Left cardiac atrium (tissue), 4 donors: ENCODE results near the gene CHAF1A. TPM values are rescaled to one million over a fixed set of nuclear protein-coding genes. Genes with fewer than 3 reads are reported as not detected.

Source experiments
- ATAC-seq, 2 donors: fragments of 200-7000 bp; cut with Tn5 transposase; one replicate each; pipeline ENCODE4 v1.9.1; 2020; ENCODE audit warnings: mild to moderate bottlenecking in 2 of 2, moderate library complexity in 2 of 2
- DNase-seq: peaks from one replicate; pipeline ENCODE4 v3.0.0-alpha.2; 2020
- intact Hi-C, 2 donors: fragments of 100-400 bp; cut with DNase I; formaldehyde crosslinking; loops; one replicate each; pipeline versions ENCODE4 v1.14.1 to v1.15.1; 2022 to 2023
- total RNA-seq, 2 donors: library from RNA; stranded (reverse); fragmentation: NEBNext Ultra II Directional; extraction: Animal tissue kit (Norgen Biotek cat#: 25700); gene quantifications; one replicate each; pipeline ENCODE4 v1.2.1, GENCODE V29; 2021
- donor health status: DM: no; HTN: yes; CAD: no.
- donor health status: DM: no; HTN: yes; CAD: no; lungs with severe emphysema.
- donor health status: DM: yes; HTN: yes; CAD: no.
- donor health status: Dilated cardiomyopathy.

CHAF1A gene
- total RNA-seq, 2 donors from 2014 or later, result 5.2 to 8.4 TPM

DNA sequence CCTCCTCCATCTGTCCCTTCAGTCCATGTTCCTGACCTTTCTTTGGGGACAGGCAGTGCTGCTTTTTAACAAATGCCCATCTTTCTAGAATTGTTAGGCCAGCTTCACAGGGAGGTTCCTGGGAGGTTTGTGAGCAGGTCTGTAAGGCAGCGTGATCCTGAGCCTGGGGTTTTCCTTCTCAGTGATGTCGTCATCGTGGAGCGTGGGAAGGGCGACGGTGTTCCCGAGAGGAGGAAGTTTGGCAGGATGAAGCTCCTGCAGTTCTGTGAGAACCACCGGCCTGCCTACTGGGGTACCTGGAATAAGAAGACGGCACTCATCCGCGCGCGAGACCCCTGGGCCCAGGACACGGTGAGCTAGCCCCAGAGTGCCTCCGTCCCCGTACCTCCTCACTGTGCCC lies 26.8 kb downstream of the CHAF1A start:
- intact Hi-C loops, result no loop called here
- DNase-seq (no peak), ATAC-seq (no peak)

GRCh38 chr19:4429771-4430171 lies 27.3 kb downstream of the CHAF1A start:
- no peak for DNase-seq
- intact Hi-C loops, result no loop called here

DNA sequence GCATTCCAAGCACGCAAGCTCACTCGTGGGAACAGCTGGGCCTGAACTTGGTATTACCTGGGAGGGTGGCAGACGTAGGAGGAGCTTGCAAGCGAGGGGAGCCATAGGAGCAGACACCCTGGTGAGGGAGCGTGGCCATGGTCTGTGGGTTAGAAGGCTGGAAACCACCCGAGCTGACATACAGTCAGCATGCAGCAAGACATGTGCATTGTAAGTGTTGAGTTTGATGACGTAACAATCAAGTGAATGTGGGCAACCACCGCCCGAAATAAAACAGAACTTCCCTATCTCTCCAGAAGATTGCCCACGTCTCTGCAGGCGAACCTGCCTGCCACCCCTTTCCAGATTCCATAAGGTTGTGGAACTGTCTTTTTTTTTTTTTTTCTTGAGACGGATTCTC lies 28.3 kb downstream of the CHAF1A start:
- DNase-seq (no peak), ATAC-seq (peak; percentile 44)
- intact Hi-C loops, result no loop called here

More at GRCh38 chr19:4429771-4430171, 27.3 kb downstream of the CHAF1A start:
- ATAC-seq, result no peak

- DNase-seq (no peak), ATAC-seq (no peak)
- intact Hi-C loops, result no loop called here
Observed at GRCh38 chr19:4431296-4431695, 28.9 kb downstream of the CHAF1A start.

DNA sequence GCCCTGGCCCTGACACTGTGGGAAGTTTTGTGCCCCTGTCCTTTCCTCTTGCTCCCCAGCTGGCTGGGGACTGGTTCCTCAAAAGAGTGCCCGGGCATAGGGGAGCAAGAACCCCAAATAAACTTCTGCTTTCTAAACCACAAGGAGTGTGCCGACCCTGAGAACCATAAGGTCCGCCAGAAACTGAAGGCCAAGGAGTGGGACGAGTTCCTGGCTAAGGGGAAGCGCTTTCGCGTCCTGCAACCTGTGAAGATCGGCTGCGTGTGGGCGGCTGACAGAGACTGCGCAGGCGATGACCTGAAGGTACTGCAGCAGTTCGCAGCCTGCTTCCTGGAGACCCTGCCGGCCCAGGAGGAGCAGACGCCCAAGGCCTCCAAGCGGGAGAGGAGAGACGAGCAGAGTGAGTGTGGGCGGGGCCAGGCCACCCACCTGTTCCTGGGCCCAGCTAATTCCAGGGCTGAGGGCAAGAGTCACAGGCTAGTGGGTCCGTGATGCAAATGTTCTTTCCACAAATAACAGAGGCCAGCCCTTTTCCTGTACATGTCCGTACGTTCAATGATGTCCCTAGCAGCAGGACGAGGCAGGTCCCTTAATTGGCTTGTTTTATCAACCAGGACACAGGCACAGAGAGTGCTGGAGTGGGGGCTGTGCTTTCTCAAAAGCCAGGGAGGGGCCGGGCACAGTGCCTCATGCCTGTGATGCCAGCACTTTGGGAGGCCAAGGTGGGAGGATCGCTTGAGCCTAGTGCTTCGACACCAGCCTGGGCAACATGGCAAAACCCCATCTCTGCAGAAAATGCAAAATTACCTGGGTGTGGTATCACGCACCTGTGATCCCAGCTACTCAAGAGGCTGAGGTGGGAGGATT lies 29.6 kb downstream of the CHAF1A start:
- intact Hi-C loops, result no loop called here
- DNase-seq (no peak), ATAC-seq (peak; percentile 61 to 71)

DNA sequence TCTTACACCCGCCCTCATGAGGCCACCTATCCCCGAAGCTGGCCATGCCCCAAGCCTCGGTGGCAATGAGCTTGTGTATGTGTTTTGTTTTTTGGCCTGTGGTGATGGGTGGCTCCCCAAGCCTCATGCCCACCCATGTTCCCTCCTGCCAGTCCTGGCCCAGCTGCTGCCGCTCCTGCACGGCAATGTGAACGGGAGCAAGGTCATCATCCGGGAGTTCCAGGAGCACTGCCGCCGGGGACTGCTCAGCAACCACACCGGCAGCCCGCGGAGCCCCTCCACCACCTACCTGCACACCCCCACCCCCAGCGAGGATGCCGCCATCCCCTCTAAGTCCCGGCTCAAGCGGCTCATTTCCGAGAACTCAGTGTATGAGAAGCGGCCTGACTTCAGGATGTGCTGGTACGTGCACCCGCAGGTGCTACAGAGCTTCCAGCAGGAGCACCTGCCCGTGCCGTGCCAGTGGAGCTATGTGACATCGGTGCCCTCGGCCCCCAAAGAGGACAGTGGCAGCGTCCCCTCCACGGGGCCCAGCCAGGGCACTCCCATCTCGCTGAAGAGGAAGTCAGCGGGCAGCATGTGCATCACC lies 30.6 kb downstream of the CHAF1A start:
- no peak for DNase-seq

GRCh38 chr19:4434391-4434790 lies 32.0 kb downstream of the CHAF1A start:
- no peak for DNase-seq
- no peak for ATAC-seq
- intact Hi-C loops, result no loop called here

More for the DNA sequence above, 30.6 kb downstream of the CHAF1A start:
- intact Hi-C loops, result no loop called here
- no peak for ATAC-seq

DNA sequence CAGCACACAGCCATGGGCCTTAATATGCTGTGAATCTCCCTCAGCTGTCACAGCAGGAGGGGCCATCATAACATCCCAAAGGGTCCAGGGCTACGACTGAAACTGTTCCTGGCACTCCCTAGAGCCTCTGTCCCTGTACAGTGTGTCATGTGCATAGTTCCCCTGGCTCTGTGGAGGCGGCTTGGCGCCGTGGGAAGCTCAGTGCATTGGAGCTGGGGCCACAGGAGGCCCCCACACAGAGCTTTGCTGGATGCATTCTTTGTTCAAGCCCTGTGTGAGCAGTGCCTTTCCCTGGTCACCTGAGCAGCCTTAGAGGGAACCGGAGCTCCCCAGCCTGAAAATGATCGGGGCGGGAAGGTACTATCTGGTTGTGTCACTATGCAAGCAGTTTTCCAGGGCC lies 33.8 kb downstream of the CHAF1A start:
- intact Hi-C loops, result no loop called here
- ATAC-seq (no peak), DNase-seq (no peak)

DNA sequence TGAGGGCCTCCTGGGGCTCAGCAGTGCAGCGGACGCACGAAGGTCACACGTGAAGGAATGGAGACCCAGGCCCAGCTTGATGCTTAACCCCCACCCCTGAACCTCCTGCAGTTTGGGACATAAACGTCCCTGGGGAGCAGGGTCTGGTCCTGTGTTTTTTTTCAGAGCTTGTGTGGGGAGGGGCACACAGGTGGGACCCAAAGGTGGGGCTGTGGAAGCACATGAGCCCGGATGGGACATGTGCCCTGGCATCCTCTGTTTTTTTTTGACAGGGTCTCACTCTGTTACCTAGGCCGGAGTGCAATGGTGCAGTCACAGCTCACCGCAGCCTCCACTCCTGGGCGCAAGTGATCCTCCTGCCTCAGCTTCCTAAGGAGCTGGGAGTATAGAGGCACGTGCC lies 34.7 kb downstream of the CHAF1A start:
- intact Hi-C loops, result no loop called here
- no peak for DNase-seq
- no peak for ATAC-seq

DNA sequence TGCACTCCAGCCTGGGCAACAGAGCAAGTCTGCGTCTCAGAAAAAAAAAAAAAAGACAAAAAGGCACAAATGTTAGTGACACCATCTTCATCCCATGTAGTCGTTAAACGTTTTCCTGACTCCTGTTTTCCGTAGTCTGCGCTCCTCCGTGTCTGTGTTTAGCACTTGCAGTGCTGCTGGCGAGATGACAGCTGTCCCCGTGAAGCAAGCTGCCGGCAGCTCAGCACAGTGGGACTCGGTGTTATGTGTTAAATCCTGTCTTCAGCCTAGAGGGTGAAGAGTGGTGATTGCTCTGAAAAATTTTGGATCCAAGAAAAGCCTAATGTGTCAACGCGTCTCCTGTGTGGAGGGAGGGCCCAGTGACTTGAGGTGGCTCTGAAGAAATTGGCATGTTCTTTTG lies 36.8 kb downstream of the CHAF1A start:
- no peak for DNase-seq
- peak; percentile 22 to 50 for ATAC-seq
- intact Hi-C loops, result no loop called here

- ATAC-seq (no peak), DNase-seq (no peak)
- intact Hi-C loops, result no loop called here
Observed at GRCh38 chr19:4441994-4442818, 39.8 kb downstream of the CHAF1A start.

DNA sequence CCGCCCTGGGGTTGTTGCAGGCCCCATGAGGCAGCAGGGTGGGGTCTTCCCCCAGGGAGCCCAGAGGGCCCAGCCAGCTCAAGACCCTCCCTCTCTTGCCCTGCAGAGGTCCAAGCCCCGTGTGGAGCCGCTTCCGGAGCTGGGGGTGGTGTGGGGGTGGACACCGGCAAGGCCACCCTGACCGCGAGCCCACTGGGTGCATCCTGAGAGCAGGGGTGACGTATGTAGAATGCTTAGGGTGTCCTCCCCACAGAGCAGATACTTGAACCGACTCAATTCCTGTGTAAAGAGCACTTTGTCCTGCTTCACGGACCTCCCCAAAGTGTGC lies 40.3 kb downstream of the CHAF1A start:
- DNase-seq, result no peak
- intact Hi-C loops, result no loop called here
- no peak for ATAC-seq

DNA sequence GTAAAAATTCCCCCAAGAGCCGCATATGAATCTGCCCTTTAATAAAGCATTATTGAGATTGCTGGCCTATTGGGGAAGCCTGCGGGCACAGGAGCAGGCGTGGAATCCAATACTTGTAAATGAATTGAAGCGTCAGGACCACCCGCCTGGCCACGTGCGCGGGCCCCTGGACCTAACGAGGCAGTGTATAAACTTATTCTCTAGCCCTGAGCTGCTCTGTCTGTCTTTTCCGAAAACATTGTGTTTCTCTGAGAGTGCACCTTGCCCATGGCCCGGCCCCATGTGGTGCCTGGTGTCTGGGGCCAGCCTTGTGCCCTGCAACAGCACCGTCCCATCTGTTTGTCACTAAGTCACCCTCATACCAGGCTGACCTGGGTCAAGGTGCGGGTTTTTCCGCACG lies 40.7 kb downstream of the CHAF1A start:
- no peak for DNase-seq
- intact Hi-C loops, result no loop called here
- ATAC-seq, result no peak

DNA sequence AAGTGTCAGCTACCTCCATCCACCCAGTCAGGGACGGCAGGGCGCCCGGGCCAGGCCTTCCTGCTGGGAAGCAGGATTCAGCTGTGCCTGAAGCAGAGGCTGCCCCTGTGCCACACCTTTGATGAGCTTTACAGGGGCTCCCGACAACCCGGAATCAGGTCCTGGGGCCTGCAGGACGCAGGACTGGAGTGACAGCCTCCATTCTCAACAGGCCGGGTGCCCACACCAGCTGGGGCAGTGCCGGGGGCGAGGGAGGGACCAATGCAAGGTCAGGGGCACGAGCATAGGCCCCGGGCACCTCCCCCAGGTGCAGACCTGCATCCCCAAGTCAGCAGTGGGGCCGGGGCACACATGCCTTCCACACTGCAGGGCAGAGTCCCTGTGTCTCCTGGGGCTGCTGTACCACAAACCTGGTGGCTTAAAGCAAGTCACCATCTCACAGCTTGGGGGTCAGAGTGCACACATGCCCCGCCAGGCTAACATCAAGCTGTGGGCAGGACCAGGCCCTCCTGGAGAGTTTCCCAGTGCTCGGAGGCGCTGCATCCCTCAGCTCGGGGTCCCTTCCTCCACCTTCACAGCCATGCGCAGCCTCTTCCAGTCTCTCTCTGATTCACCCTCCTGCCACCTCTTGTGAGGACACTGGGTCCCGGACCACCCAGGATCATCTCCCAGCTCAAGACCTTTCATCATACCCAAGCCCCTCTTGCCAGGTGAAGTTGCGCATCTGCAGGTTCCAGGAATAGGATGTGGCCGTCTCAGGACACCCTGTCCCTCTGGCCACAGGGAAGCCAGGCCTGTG lies 41.7 kb downstream of the CHAF1A start:
- DNase-seq (no peak), ATAC-seq (no peak)
- intact Hi-C loops, result no loop called here

GRCh38 chr19:4444765-4445741 lies 42.6 kb downstream of the CHAF1A start:
- ATAC-seq, result peak in 1 of 2 donors; percentile 16
- no peak for DNase-seq
- intact Hi-C loops, result no loop called here

DNA sequence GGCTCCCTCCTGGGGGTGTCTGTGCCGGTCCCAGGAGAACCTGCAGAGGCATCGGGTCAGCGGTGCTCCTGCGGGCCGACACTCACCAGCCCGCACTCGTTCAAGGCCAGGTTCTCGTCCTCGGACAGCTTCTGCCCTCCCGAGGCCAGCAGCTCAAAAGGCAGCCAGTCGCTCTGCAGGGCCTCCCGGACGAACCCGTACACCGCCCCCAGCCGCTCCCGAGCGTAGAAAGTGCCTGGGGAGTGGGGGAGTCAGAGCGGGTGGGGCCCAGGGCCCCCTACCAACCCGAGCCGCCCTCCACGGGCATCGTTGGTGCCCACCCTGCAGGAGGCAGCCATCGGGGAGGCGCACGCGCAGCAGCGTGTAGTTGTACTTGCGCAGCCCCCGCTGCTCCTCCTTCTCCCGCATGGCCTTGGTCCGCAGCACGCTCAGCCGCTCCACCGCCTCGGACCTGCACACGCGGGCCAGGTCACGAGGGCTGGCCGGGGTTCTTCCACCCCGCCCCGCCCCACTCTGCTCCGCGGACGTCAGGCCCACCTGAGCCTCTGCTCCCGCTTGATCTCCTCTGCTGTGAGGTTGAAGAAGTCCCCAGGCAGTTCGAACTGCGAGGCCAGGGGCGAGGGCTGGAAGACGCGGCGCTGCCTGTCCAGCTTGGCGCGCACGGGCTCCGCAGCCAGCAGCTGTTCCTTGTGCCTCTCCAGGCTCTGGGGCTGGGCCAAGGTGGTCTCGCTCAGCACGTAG lies 43.7 kb downstream of the CHAF1A start:
- ATAC-seq (no peak), DNase-seq (no peak)
- intact Hi-C loops, result no loop called here

DNA sequence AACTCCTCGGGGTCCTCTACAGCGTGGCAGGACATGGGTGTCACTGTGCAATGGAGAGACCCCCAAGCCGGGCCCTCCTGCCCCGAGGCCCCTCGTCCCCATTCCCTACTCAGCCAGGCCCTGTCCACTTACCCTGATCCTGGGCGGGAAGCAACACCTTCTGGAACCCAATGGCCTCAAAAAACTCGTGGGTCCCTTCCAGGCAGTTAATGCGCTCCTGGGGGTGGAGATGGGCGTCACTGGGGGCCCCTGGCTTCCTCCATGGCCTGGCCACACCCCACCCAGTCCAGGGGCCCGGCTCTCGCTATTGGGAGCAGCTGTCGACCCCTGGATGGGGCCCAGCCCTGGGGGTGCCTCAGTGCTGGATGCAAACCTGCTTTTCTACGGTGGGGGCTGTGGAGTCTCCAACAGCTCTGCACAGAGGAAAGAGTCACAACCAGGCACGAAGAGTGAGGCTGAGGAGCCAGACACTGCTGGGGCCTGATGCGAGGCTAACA lies 44.3 kb downstream of the CHAF1A start:
- no peak for DNase-seq
- intact Hi-C loops, result no loop called here
- no peak for ATAC-seq
